ENCODE measurements around the gene XPOT.
"Not testable (repeated sequence)": the region's sequence is repeated elsewhere in the genome, so short reads cannot be mapped to it uniquely, and the experiment has no call there.

GRCh38 chr12:64356209-64356608 is 48.0 kb upstream of the XPOT start:
- not testable (repeated sequence) for TF ChIP-seq SUZ12 (IDR thresholded peaks at IDR 0.05; ENCODE audit: extremely low read depth, insufficient read depth, insufficient read length); YY1 (IDR thresholded peaks at IDR 0.05; ENCODE audit: insufficient read depth, insufficient read length); ZNF274 (IDR thresholded peaks at IDR 0.05; ENCODE audit: low read depth, low read length)
